ENCODE measurements around the gene USP4.

DNA sequence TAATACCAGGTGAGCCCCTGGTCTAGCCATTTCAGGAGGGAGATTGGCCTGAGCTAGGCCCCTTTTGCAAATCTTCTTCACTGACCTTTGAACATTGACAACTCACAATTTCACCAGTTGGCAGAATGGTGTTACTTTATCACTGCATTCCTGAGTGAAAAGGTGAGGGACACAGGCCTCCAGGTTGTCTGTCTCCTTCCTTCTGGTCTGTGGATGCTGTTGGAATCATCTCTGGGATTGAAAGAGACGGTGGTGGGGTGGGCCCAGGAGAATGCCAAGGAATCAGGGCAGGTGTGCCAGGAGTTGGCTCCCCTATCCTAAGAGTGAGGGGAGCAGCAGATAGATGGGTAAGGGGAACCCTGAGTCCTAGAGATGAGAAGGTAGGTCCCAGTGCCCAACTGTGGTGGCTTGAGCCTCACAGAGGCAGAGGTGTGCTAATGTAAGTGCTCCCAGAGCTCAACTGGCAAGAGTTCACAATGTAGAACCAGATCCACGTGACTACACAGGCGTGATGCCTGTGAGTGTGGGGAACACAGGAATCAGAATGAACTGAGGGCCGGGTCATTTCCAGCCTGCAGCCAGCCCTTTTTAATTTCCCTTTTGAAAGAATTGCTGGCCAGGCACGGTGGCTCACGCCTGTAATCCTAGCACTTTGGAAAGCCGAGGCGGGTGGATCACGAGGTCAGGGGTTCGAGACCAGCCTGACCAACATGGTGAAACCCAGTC lies 74.0 kb downstream of the USP4 start:
- TF ChIP-seq, protein P1, sequence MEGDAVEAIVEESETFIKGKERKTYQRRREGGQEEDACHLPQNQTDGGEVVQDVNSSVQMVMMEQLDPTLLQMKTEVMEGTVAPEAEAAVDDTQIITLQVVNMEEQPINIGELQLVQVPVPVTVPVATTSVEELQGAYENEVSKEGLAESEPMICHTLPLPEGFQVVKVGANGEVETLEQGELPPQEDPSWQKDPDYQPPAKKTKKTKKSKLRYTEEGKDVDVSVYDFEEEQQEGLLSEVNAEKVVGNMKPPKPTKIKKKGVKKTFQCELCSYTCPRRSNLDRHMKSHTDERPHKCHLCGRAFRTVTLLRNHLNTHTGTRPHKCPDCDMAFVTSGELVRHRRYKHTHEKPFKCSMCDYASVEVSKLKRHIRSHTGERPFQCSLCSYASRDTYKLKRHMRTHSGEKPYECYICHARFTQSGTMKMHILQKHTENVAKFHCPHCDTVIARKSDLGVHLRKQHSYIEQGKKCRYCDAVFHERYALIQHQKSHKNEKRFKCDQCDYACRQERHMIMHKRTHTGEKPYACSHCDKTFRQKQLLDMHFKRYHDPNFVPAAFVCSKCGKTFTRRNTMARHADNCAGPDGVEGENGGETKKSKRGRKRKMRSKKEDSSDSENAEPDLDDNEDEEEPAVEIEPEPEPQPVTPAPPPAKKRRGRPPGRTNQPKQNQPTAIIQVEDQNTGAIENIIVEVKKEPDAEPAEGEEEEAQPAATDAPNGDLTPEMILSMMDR (IDR thresholded peaks at IDR 0.05), result no peak
- no peak for TF ChIP-seq POLR2A (IDR thresholded peaks at IDR 0.05)
